Nephron (organoid): ENCODE measurements around the gene LANCL2.

Experiments
- H3K27ac Mint-ChIP-seq, 3 experiments: 2 replicates each; pipeline ENCODE4 v1.8.0; 2020; ENCODE audit warnings: mixed read lengths in 3 of 3, mild to moderate bottlenecking in 2 of 3, moderate library complexity in 1 of 3
- H3K27me3 Mint-ChIP-seq: 2 replicates; pipeline ENCODE4 v1.8.0; 2021; ENCODE audit warnings: low read depth, mild to moderate bottlenecking, moderate library complexity, mixed read lengths
- H3K36me3 Mint-ChIP-seq: 2 replicates; pipeline ENCODE4 v1.8.0; 2020; ENCODE audit warnings: low read depth, mixed read lengths
- H3K4me1 Mint-ChIP-seq: 2 replicates; pipeline ENCODE4 v1.8.0; 2020; ENCODE audit warnings: mixed read lengths
- H3K4me3 Mint-ChIP-seq, 3 experiments: 2 replicates each; pipeline ENCODE4 v1.8.0; 2020; ENCODE audit warnings: mild to moderate bottlenecking in 3 of 3, mixed read lengths in 3 of 3, moderate library complexity in 2 of 3
- H3K9me3 Mint-ChIP-seq: 2 replicates; pipeline ENCODE4 v1.8.0; 2020; ENCODE audit warnings: mixed read lengths
- CTCF ChIP-seq, 3 experiments: fragments of 200-600 bp; sonication (generic); IDR thresholded peaks; one replicate each; pipeline ENCODE4 v1.5.0; 2021; ENCODE audit warnings: antibody characterized with exemption in 3 of 3; ENCODE audit not compliant: unreplicated experiment in 3 of 3

The LANCL2 gene, protein sequence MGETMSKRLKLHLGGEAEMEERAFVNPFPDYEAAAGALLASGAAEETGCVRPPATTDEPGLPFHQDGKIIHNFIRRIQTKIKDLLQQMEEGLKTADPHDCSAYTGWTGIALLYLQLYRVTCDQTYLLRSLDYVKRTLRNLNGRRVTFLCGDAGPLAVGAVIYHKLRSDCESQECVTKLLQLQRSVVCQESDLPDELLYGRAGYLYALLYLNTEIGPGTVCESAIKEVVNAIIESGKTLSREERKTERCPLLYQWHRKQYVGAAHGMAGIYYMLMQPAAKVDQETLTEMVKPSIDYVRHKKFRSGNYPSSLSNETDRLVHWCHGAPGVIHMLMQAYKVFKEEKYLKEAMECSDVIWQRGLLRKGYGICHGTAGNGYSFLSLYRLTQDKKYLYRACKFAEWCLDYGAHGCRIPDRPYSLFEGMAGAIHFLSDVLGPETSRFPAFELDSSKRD

GRCh38 chr7:55365205-55365674 is at the start of gene LANCL2:
TSS of gene LANCL2 (plus strand) at chr7:55365337. CDS start at chr7:55366026, 689 bp downstream.
- Mint-ChIP-seq H3K4me3 (peak within 1 kb of the TSS; percentile 94 to 97 (median 96)), H3K9me3 (no peaks in the 10 kb centered on the region), H3K36me3 (no peaks in the 10 kb centered on the region), H3K27ac (peak within 1 kb of the TSS; percentile 98 to 99 (median 98)), H3K4me1 (peaks cover 18% of the 10 kb centered on the region), H3K27me3 (no peaks in the 10 kb centered on the region)
- TF ChIP-seq CTCF (IDR thresholded peaks at IDR 0.05; ENCODE audit: unreplicated experiment in 3 of 3) = no peak

- Mint-ChIP-seq H3K4me1 (peaks cover 23% of the 10 kb centered on the region), H3K27me3 (peaks cover 4% of the 10 kb centered on the region), H3K4me3 (no peak overlapping the region), H3K9me3 (peaks cover 6% of the 10 kb centered on the region), H3K36me3 (no peaks in the 10 kb centered on the region), H3K27ac (peak overlapping the region in 1 of 3 experiments; percentile 45)
- TF ChIP-seq CTCF (IDR thresholded peaks at IDR 0.05; ENCODE audit: unreplicated experiment in 3 of 3) = no peak
Measured at GRCh38 chr7:55325371-55325792, 39.8 kb upstream of the LANCL2 start.

DNA sequence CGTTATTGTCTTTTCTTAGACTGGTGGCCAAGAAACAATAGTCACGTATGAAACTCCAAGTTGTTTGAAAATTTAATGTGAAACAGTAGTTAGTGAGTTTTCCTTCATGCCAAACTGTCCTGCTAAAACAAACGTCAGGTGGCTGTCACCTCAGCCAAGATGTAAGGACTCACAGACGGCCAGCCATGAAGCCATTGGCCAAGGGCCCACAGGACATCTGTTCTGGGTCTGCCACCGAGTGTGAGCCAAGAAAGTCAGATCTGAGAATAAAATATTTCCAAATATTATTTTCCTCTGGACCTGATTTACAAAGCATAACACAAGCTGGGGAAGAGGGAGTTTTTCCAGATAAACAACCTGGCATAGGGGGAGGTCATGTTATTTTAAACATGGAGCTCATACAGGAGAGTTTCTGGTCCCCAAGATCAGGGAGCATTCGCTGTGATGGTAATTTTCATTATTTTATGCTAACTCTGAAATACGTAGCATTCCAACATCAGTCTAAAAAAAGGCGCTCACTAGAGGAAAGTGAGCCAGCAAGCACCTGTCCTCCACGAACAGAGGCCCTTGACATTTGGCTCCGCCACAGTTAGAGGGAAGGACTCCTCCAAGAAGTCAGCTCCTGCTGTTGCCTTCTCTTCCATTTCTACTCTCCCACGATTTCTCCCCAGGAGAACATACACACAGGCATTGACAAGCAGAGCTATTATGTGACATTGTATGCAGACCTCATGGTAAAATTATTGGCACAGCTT is 38.9 kb upstream of the LANCL2 start:
- no peaks in the 10 kb centered on the region for H3K27me3 Mint-ChIP-seq
- TF ChIP-seq CTCF (IDR thresholded peaks at IDR 0.05; ENCODE audit: unreplicated experiment in 3 of 3) = no peak
- no peak overlapping the region for H3K4me3 Mint-ChIP-seq
- H3K9me3 Mint-ChIP-seq = no peaks in the 10 kb centered on the region
- H3K4me1 Mint-ChIP-seq = peaks cover 23% of the 10 kb centered on the region
- H3K36me3 Mint-ChIP-seq = no peaks in the 10 kb centered on the region
- H3K27ac Mint-ChIP-seq = peak overlapping the region in 1 of 3 experiments; percentile 45

DNA sequence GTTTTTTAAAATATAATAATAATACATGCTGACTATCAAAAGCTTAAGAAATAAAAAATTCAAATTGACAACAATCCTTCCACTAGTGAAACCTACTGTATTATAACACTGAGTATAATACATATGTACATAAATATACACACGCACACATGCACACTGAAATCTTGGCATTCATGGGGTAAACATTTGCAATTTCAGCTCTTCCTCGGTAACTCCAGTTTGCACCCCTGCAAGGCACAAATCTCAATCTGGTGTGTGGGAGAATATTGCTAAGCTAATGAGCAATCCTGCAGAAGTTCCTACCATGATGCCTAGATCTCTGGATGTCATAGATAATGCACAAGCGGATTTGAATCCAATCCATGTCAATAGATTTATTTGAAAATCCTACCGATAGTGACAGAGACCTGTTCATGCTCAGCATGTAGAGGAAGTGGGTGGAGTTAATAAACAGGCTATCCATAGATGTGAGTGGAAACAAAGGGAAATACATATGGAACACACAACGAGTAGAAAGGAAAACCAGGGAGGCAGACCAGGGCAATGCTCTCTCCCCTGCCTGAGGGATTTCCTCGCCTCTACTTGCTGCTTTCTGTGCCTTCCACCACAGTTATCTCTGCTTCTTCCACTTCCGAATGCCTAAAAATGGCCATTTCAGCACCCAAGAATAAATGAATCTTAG is 38.1 kb upstream of the LANCL2 start:
- H3K27ac Mint-ChIP-seq = peak overlapping the region in 1 of 3 experiments; percentile 45
- H3K4me1 Mint-ChIP-seq = peaks cover 23% of the 10 kb centered on the region
- H3K9me3 Mint-ChIP-seq = no peaks in the 10 kb centered on the region
- no peaks in the 10 kb centered on the region for H3K36me3 Mint-ChIP-seq
- no peak overlapping the region for H3K4me3 Mint-ChIP-seq
- no peaks in the 10 kb centered on the region for H3K27me3 Mint-ChIP-seq
- no peak for TF ChIP-seq CTCF (IDR thresholded peaks at IDR 0.05; ENCODE audit: unreplicated experiment in 3 of 3)

DNA sequence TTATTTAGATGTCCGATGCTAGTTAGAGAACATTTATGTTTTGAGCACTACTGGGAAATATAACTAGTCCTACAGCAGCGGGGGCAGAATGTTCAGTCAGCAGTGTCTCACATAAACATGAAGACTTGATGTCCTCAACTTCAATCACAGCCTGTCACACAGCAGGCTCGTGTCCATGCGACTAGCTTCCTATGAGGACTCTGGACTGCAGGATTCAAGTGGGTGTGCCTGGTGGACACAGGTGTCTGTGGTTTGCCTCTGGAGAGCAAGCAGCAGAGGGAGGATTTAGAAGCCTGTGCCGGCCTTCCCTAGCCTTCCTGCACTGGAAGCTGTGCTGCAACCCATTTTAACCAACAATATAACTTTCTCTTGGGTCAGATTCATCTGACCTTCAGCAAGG is 30.0 kb upstream of the LANCL2 start:
- Mint-ChIP-seq H3K36me3 (no peaks in the 10 kb centered on the region), H3K4me1 (no peaks in the 10 kb centered on the region), H3K4me3 (no peak overlapping the region), H3K9me3 (no peaks in the 10 kb centered on the region), H3K27ac (no peak overlapping the region), H3K27me3 (peaks cover 8% of the 10 kb centered on the region)
- no peak for TF ChIP-seq CTCF (IDR thresholded peaks at IDR 0.05; ENCODE audit: unreplicated experiment in 3 of 3)
